ENCODE data around the gene ZNF804A. TPM values are rescaled to one million over a fixed set of nuclear protein-coding genes. Genes with fewer than 3 reads are reported as not detected.
"Not testable (repeated sequence)": the region's sequence is repeated elsewhere in the genome, so short reads cannot be mapped to it uniquely, and the experiment has no call there.

ZNF804A gene
- total and polyA plus RNA-seq, 12 donors: 0.03 to 0.12 (median 0.07) TPM; not detected in 9

DNA sequence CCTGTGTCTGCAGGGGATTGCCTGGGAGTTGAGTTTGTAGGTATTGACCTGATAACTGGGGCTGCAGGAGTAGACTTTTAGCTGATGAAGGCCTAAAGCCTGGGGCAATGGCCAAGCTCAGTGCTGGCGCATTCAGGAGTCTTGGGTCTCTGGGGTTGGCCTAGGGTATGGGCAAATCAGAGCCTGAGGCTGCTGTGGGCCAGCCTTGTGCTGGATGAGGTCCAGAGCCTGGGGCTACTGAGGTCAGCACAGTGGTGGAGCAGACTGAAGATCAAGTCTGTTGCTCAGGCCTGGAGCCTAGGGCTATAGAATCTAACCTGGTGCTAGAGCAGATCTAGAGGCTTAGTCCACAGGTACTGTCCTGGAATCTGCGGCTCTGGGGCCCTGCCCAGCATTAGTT lies 262.4 kb downstream of the ZNF804A start:
- Histone ChIP-seq H3K4me1 (no peaks in the 10 kb centered on the region), H3K27me3 (no peaks in the 10 kb centered on the region), H3K9me3 (peaks cover 0 to 58% (median 17%) of the 10 kb centered on the region in 11 donors), H3K4me3 (no peak overlapping the region), H3K27ac (no peak overlapping the region), H3K36me3 (no peaks in the 10 kb centered on the region)
- no peak for TF ChIP-seq CTCF (IDR thresholded peaks at IDR 0.05)
- intact Hi-C loops (cut with DNase I): no loop called here
- ATAC-seq: no peak
- WGBS, 2 donors: 81 to 90% methylated on average over 2 of the region's 2 CpGs
- no peak for DNase-seq

DNA sequence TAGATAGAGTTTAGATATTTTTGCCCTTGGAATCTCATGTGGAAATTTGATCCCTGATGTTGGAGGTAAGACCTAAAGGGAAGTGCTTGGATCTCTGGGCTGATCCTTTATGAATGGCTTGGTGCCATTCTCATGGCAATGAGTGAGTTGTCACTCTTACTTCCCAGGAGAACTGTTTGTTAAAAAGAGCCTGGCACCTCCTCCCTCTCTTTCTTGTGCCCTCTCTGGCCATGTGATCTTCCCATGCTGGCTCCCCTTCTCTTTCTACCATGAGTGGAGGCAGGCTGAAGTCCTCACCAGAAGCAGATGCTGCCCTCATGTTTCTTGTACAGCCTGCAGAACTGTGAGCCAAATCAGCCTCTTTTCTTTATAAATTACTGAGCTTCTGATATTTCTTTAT lies 276.9 kb downstream of the ZNF804A start:
- DNase-seq: no peak
- no peak overlapping the region for H3K27ac ChIP-seq
- no peaks in the 10 kb centered on the region for H3K27me3 ChIP-seq
- no peak overlapping the region for H3K4me3 ChIP-seq
- TF ChIP-seq CTCF (IDR thresholded peaks at IDR 0.05): no peak
- no peaks in the 10 kb centered on the region for H3K36me3 ChIP-seq
- ATAC-seq: no peak
- intact Hi-C loops (cut with DNase I): no loop called here
- H3K9me3 ChIP-seq: no peaks in the 10 kb centered on the region
- no peaks in the 10 kb centered on the region for H3K4me1 ChIP-seq

DNA sequence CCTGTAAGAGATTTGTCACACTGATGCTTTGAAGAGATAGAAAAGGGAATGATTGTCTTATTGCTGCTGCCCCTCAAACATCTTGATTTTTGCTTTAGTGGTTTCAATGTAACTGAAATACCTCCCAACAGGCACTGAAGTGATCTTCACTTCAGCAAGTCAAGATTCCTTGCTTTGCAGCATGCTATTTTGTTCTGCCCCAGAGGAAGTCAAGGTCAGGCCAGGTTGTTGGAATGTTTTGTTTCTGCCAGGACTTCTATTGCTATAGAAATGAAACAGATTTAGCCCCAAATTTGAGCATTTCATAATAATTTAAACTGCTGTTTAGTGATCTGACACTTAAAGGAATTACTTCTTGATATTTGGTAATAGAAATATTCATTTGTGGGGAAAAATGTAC lies 277.6 kb downstream of the ZNF804A start:
- H3K4me1 ChIP-seq: no peaks in the 10 kb centered on the region
- no peak overlapping the region for H3K27ac ChIP-seq
- H3K27me3 ChIP-seq: no peaks in the 10 kb centered on the region
- ATAC-seq: no peak
- no peaks in the 10 kb centered on the region for H3K36me3 ChIP-seq
- TF ChIP-seq CTCF (IDR thresholded peaks at IDR 0.05): no peak
- no peak for DNase-seq
- no peaks in the 10 kb centered on the region for H3K9me3 ChIP-seq
- no peak overlapping the region for H3K4me3 ChIP-seq
- intact Hi-C loops (cut with DNase I): no loop called here

- WGBS, 2 donors: 90 to 92% methylated on average over 2 of the region's 2 CpGs
- intact Hi-C loops (cut with DNase I): no loop called here
- Histone ChIP-seq H3K36me3 (no peaks in the 10 kb centered on the region), H3K4me3 (no peak overlapping the region), H3K27me3 (no peaks in the 10 kb centered on the region), H3K4me1 (no peaks in the 10 kb centered on the region), H3K9me3 (peaks cover 0 to 16% (median 0%) of the 10 kb centered on the region in 11 donors), H3K27ac (no peak overlapping the region)
- DNase-seq: no peak
- no peak for ATAC-seq
- TF ChIP-seq CTCF (IDR thresholded peaks at IDR 0.05): no peak
Observed at GRCh38 chr2:184877909-184878308, 279.6 kb downstream of the ZNF804A start.

DNA sequence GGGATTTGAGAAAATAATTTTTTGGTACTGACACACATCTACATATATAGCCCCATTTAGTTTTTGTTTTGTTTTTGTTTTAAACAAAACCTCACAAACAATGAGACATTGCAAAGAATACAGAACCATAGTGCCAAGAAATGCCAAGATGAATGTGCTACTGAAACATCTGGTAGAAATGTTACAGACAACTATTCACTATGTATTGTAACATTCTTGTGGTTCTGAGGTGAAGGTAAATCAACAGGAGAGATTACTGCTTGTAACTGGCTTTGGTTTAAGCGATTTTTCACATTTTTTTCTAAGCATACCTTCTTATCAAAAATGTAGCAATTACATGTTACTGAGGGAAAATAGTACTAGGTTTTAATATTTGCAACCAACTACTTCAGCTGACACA lies 281.3 kb downstream of the ZNF804A start:
- no peaks in the 10 kb centered on the region for H3K36me3 ChIP-seq
- H3K27ac ChIP-seq: no peak overlapping the region
- WGBS, 2 donors: 59 to 76% methylated on average over 1 of the region's 1 CpG
- no peaks in the 10 kb centered on the region for H3K27me3 ChIP-seq
- DNase-seq (no peak), ATAC-seq (no peak)
- H3K9me3 ChIP-seq: peaks cover 0 to 33% (median 0%) of the 10 kb centered on the region in 11 donors
- intact Hi-C loops (cut with DNase I): no loop called here
- H3K4me1 ChIP-seq: no peaks in the 10 kb centered on the region
- H3K4me3 ChIP-seq: no peak overlapping the region
- no peak for TF ChIP-seq CTCF (IDR thresholded peaks at IDR 0.05)

- H3K36me3 ChIP-seq; intact Hi-C loops (cut with DNase I); H3K4me1 ChIP-seq; H3K4me3 ChIP-seq; H3K27ac ChIP-seq; ATAC-seq; DNase-seq; H3K27me3 ChIP-seq: not testable (repeated sequence)
- 72 to 90% methylated on average over 2 of the region's 2 CpGs for WGBS, 2 donors
- peaks cover 0 to 48% (median 0%) of the 10 kb centered on the region in 11 donors for H3K9me3 ChIP-seq
Observed at GRCh38 chr2:184886585-184886984, 288.3 kb downstream of the ZNF804A start.

All from heart right ventricle (tissue), 16 donors.